OCI-LY3 (cell line): ENCODE results near the gene SLC13A5.

Source experiments
- EZH2phosphoT487 ChIP-seq: fragments of 200-600 bp; shearing (Covaris generic); IDR thresholded peaks from 2 replicates; pipeline ENCODE4 v1.6.1; 2018; ENCODE audit warnings: antibody characterized with exemption, mixed run types, low read depth
- TF ChIP-seq, protein P1 (sequence below): fragments of 200-600, 300-600 bp; sonication (generic); IDR thresholded peaks from 2 replicates; pipeline ENCODE4 v1.5.1; 2014; ENCODE audit warnings: antibody characterized with exemption, low read length, low read depth

DNA sequence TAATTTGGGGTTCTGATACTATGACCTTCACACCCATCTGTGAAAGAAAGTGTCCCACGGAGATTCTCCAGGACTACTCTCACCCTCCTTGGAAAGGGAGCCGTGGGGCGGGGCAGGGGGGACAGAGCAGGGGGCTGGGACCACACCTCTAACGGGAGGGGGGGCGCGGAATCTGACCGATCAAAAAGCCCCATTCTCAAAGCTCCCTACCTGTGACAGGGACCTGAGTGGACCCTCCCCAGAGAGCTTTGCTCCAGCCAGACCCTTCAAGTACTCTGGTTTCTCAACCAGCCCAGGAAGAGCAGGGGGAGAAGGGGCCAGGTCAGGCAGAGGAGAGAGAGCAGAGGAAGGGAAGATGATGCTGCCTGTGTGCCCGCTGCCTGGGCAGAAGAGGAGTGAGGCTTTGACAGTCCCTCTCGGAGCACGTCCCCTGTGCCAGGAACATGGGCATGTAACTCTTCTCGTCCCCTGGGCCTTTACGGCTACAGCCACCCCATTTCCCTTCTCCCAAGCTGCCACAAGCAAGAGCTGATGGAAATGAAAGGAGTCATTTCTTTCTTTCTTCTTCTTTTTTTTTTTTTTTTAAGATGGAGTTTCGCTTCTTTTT lies 43.4 kb upstream of the SLC13A5 start:
- TF ChIP-seq, protein P1, sequence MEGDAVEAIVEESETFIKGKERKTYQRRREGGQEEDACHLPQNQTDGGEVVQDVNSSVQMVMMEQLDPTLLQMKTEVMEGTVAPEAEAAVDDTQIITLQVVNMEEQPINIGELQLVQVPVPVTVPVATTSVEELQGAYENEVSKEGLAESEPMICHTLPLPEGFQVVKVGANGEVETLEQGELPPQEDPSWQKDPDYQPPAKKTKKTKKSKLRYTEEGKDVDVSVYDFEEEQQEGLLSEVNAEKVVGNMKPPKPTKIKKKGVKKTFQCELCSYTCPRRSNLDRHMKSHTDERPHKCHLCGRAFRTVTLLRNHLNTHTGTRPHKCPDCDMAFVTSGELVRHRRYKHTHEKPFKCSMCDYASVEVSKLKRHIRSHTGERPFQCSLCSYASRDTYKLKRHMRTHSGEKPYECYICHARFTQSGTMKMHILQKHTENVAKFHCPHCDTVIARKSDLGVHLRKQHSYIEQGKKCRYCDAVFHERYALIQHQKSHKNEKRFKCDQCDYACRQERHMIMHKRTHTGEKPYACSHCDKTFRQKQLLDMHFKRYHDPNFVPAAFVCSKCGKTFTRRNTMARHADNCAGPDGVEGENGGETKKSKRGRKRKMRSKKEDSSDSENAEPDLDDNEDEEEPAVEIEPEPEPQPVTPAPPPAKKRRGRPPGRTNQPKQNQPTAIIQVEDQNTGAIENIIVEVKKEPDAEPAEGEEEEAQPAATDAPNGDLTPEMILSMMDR: no peak
- TF ChIP-seq EZH2phosphoT487: no peak
